ENCODE results near the gene BTN1A1.

GRCh38 chr6:26485112-26485780, 14.9 kb upstream of the BTN1A1 start:
- TF ChIP-seq CTCF (IDR thresholded peaks at IDR 0.05 in 4 of 5, conservative IDR thresholded peaks at IDR 0.05 in 1 of 5) (no peak), POLR2A (IDR thresholded peaks at IDR 0.05) (no peak)
